ENCODE data around the gene ASXL1. TPM values are rescaled to one million over a fixed set of nuclear protein-coding genes. Genes with fewer than 3 reads are reported as not detected.

Gene ASXL1
- total RNA-seq, 4 donors from 2014 or later = 69.1 to 116 (median 102) TPM

GRCh38 chr20:32447136-32448027, 89.3 kb downstream of the ASXL1 start:
- intact Hi-C loops (cut with DNase I; ENCODE audit: low total_unique reads) = no loop called here
- no peak overlapping the region for H3K27ac ChIP-seq
- TF ChIP-seq, protein P1, sequence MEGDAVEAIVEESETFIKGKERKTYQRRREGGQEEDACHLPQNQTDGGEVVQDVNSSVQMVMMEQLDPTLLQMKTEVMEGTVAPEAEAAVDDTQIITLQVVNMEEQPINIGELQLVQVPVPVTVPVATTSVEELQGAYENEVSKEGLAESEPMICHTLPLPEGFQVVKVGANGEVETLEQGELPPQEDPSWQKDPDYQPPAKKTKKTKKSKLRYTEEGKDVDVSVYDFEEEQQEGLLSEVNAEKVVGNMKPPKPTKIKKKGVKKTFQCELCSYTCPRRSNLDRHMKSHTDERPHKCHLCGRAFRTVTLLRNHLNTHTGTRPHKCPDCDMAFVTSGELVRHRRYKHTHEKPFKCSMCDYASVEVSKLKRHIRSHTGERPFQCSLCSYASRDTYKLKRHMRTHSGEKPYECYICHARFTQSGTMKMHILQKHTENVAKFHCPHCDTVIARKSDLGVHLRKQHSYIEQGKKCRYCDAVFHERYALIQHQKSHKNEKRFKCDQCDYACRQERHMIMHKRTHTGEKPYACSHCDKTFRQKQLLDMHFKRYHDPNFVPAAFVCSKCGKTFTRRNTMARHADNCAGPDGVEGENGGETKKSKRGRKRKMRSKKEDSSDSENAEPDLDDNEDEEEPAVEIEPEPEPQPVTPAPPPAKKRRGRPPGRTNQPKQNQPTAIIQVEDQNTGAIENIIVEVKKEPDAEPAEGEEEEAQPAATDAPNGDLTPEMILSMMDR (IDR thresholded peaks at IDR 0.05) = no peak
- no peak for TF ChIP-seq POLR2A (IDR thresholded peaks at IDR 0.05)
- H3K36me3 ChIP-seq = no peaks in the 10 kb centered on the region
- no peaks in the 10 kb centered on the region for H3K27me3 ChIP-seq
- DNase-seq = no peak
- no peaks in the 10 kb centered on the region for H3K9me3 ChIP-seq
- H3K4me3 ChIP-seq = no peak overlapping the region
- H3K4me1 ChIP-seq = peaks cover 0 to 4% of the 10 kb centered on the region in 2 donors

- Histone ChIP-seq H3K4me3 (no peak overlapping the region), H3K36me3 (no peaks in the 10 kb centered on the region), H3K27ac (peak overlapping the region; percentile 34 to 35), H3K4me1 (peaks cover 0 to 4% of the 10 kb centered on the region in 2 donors), H3K9me3 (no peaks in the 10 kb centered on the region), H3K27me3 (no peaks in the 10 kb centered on the region)
- DNase-seq = peak; percentile 21 to 56
- intact Hi-C loops (cut with DNase I; ENCODE audit: low total_unique reads) = no loop called here
- no peak for TF ChIP-seq POLR2A (IDR thresholded peaks at IDR 0.05)
- TF ChIP-seq, protein P1 (IDR thresholded peaks at IDR 0.05) = no peak
These were observed 90.3 kb downstream of the ASXL1 start for GRCh38 chr20:32448306-32449056.

GRCh38 chr20:32449057-32449889, 91.1 kb downstream of the ASXL1 start:
- intact Hi-C loops (cut with DNase I; ENCODE audit: low total_unique reads) = no loop called here
- no peaks in the 10 kb centered on the region for H3K9me3 ChIP-seq
- no peaks in the 10 kb centered on the region for H3K27me3 ChIP-seq
- no peaks in the 10 kb centered on the region for H3K36me3 ChIP-seq
- H3K27ac ChIP-seq = peak overlapping the region; percentile 34 to 35
- no peak for DNase-seq
- TF ChIP-seq, protein P1 (IDR thresholded peaks at IDR 0.05) = no peak
- no peak for TF ChIP-seq POLR2A (IDR thresholded peaks at IDR 0.05)
- H3K4me3 ChIP-seq = no peak overlapping the region
- H3K4me1 ChIP-seq = peaks cover 0 to 4% of the 10 kb centered on the region in 2 donors

GRCh38 chr20:32449890-32450401, 91.8 kb downstream of the ASXL1 start:
- intact Hi-C loops (cut with DNase I; ENCODE audit: low total_unique reads) = no loop called here
- peak overlapping the region in 1 of 2 donors; percentile 2 for H3K27ac ChIP-seq

More at GRCh38 chr20:32449890-32450401, 91.8 kb downstream of the ASXL1 start:
- DNase-seq = no peak
- H3K4me1 ChIP-seq = peaks cover 0 to 4% of the 10 kb centered on the region in 2 donors
- no peaks in the 10 kb centered on the region for H3K9me3 ChIP-seq
- no peaks in the 10 kb centered on the region for H3K27me3 ChIP-seq
- TF ChIP-seq, protein P1 (IDR thresholded peaks at IDR 0.05) = no peak
- TF ChIP-seq POLR2A (IDR thresholded peaks at IDR 0.05) = no peak
- H3K36me3 ChIP-seq = no peaks in the 10 kb centered on the region
- H3K4me3 ChIP-seq = no peak overlapping the region
